Gastroesophageal sphincter (tissue), 4 donors: ENCODE measurements around the gene STARD3. TPM values are rescaled to one million over a fixed set of nuclear protein-coding genes. Genes with fewer than 3 reads are reported as not detected.

Experiments
- ATAC-seq: fragments of 150-250 bp; one replicate; pipeline ENCODE4 v1.9.1; 2016; ENCODE audit warnings: mild to moderate bottlenecking, moderate library complexity
- H3K27ac ChIP-seq, 4 donors: fragments of 200-600 bp; sonication (generic) in 3 of 4; 1 replicate in 3 of 4; 2 replicates in 1 of 4; pipeline ENCODE4 v1.5.1; 2016 to 2019
- H3K27me3 ChIP-seq: fragments of 200-600 bp; sonication (generic); one replicate; pipeline ENCODE4 v1.5.1; 2019
- H3K36me3 ChIP-seq, 2 donors: fragments of 200-600 bp; sonication (generic); one replicate each; pipeline ENCODE4 v1.5.1; 2019; ENCODE audit warnings: control low read depth in 1 of 2
- H3K4me1 ChIP-seq, 3 donors: fragments of 200-600 bp; sonication (generic); 1 replicate in 2 of 3; 2 replicates in 1 of 3; pipeline ENCODE4 v1.5.1; 2016 to 2019; ENCODE audit warnings: control low read depth in 2 of 3
- H3K4me3 ChIP-seq, 2 donors: fragments of 200-600 bp; sonication (generic); one replicate each; pipeline ENCODE4 v1.5.1; 2019; ENCODE audit warnings: mild to moderate bottlenecking in 1 of 2, moderate library complexity in 1 of 2
- H3K9me3 ChIP-seq, 3 donors: fragments of 200-600 bp; sonication (generic); one replicate each; pipeline ENCODE4 v1.5.1; 2017 to 2019; ENCODE audit warnings: control low read depth in 2 of 3
- EP300 ChIP-seq: sonication (generic); formaldehyde crosslinking; IDR thresholded peaks from one replicate; pipeline ENCODE4 v1.6.1; 2017; ENCODE audit warnings: antibody characterized with exemption, mild to moderate bottlenecking
- POLR2A ChIP-seq, 2 donors: fragments of 450-650 bp; IDR thresholded peaks; one replicate each; pipeline ENCODE4 v1.6.1; 2017; ENCODE audit warnings: antibody characterized with exemption in 2 of 2, mild to moderate bottlenecking in 2 of 2, moderate library complexity in 1 of 2
- POLR2AphosphoS5 ChIP-seq: sonication (generic); formaldehyde crosslinking; IDR thresholded peaks from one replicate; pipeline ENCODE4 v1.6.1; 2017; ENCODE audit warnings: antibody characterized with exemption
- WGBS, 2 donors: methylation state at CpG; one replicate each; pipeline ENCODE4 v1.1.5; 2018; ENCODE audit warnings: low coverage in 1 of 2; 5-methylcytosine and 5-hydroxymethylcytosine counted together
- total RNA-seq, 4 donors: library from RNA; depleted of rRNA; stranded (reverse); fragments of >200 nt; gene quantifications; one replicate each; pipeline ENCODE4 v1.1.0, GENCODE V29; 2016
- TF ChIP-seq, protein P1 (sequence below), 4 experiments: fragments of 200-600 bp in 2 of 4; fragments of 450-650 bp in 2 of 4; sonication (generic) in 1 of 4; IDR thresholded peaks; one replicate each; pipeline ENCODE4 v1.5.1; 2017 to 2019; ENCODE audit warnings: antibody characterized with exemption in 4 of 4, mild to moderate bottlenecking in 2 of 4, moderate library complexity in 2 of 4

Gene STARD3
- total RNA-seq, 4 donors from 2014 or later: 24.5 to 41.4 (median 27.5) TPM

DNA sequence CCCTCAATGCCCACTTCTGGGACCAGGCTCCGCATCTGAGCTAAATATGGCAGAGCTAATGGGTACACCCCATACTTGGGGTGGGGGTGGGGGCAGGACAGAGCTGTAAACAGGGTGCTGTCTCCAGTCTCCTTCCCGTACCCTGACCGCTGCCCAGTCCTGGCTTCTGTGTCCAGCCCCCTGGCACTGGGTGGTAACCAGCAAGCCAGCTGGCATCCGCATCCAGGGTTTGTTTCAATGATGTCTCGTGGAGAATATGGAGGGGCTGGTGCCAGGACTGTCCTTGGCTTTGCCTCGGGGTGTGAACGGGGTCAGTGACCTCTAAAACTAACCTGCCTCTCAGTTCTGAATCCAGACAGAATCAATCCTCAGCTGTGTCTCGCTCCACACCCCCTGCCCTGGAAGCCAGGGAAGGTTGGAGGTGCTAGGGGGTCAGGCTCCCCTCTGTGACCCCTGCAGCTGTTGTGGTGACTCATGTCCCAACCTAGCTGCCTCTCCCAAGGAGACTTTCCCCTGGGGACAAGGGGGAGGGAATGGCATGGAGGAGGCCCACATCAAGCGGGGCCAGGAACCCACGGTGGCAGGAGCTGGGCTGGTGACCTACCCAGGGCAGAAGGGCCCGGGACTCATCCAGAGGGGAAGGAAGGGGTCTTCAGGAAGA lies 29.8 kb downstream of the STARD3 start:
- H3K4me1 ChIP-seq: peaks cover 0 to 82% (median 33%) of the 10 kb centered on the region in 3 donors
- H3K27ac ChIP-seq: peak overlapping the region in 3 of 4 donors; percentile 57 to 70 (median 61)
- peaks cover 69% of the 10 kb centered on the region for H3K27me3 ChIP-seq
- peak; percentile 39 for ATAC-seq
- TF ChIP-seq POLR2A (IDR thresholded peaks at IDR 0.05) (no peak), POLR2AphosphoS5 (no peak), EP300 (no peak)
- TF ChIP-seq, protein P1, sequence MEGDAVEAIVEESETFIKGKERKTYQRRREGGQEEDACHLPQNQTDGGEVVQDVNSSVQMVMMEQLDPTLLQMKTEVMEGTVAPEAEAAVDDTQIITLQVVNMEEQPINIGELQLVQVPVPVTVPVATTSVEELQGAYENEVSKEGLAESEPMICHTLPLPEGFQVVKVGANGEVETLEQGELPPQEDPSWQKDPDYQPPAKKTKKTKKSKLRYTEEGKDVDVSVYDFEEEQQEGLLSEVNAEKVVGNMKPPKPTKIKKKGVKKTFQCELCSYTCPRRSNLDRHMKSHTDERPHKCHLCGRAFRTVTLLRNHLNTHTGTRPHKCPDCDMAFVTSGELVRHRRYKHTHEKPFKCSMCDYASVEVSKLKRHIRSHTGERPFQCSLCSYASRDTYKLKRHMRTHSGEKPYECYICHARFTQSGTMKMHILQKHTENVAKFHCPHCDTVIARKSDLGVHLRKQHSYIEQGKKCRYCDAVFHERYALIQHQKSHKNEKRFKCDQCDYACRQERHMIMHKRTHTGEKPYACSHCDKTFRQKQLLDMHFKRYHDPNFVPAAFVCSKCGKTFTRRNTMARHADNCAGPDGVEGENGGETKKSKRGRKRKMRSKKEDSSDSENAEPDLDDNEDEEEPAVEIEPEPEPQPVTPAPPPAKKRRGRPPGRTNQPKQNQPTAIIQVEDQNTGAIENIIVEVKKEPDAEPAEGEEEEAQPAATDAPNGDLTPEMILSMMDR (IDR thresholded peaks at IDR 0.05): no peak
- 20 to 75% methylated on average over 1 to 2 of the region's 11 CpGs for WGBS, 2 donors
- H3K36me3 ChIP-seq: peaks cover 0 to 15% of the 10 kb centered on the region in 2 donors
- no peaks in the 10 kb centered on the region for H3K9me3 ChIP-seq
- peak overlapping the region in 1 of 2 donors; percentile 55 for H3K4me3 ChIP-seq

DNA sequence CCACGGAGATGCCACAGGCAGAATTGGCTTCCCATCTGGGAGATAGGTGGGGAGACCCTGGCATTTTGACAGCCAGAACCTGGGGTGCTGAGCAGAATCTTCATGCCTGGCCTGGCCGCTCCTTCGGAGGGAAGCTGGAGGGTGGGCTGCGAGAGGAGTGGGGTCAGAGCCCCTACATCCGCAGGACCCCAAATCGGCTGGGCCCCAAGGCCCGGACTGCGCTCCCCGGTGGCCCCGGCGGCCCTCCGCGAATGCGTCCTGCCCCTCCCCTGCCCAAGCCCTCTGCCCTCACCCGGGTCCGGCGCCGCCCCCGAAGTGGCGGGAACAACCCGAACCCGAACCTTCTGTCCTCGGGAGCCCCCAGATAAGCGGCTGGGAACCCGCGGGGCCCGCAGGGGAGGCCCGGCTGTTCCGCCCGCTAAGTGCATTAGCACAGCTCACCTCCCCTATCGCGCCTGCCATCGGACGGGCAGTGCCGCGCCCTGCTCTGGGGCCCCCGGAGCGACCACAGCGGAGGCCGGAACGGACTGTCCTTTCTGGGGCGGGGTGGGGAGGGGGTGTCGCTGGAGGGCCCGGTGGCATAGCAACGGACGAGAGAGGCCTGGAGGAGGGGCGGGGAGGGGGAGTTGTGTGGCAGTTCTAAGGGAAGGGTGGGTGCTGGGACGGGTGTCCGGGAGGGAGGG lies 30.5 kb downstream of the STARD3 start:
- Histone ChIP-seq H3K36me3 (peaks cover 0 to 8% of the 10 kb centered on the region in 2 donors), H3K27me3 (peaks cover 72% of the 10 kb centered on the region), H3K4me3 (peak overlapping the region; percentile 20 to 55), H3K27ac (peak overlapping the region in 3 of 4 donors; percentile 54 to 70 (median 61)), H3K9me3 (no peaks in the 10 kb centered on the region), H3K4me1 (peaks cover 0 to 80% (median 30%) of the 10 kb centered on the region in 3 donors)
- no peak for ATAC-seq
- TF ChIP-seq POLR2AphosphoS5 (no peak), EP300 (no peak), POLR2A (IDR thresholded peaks at IDR 0.05) (peak in 1 of 2 donors; percentile 13)
- TF ChIP-seq, protein P1 (IDR thresholded peaks at IDR 0.05): no peak
- no CpG with 5 or more reads among the region's 49 CpGs for WGBS, 2 donors

DNA sequence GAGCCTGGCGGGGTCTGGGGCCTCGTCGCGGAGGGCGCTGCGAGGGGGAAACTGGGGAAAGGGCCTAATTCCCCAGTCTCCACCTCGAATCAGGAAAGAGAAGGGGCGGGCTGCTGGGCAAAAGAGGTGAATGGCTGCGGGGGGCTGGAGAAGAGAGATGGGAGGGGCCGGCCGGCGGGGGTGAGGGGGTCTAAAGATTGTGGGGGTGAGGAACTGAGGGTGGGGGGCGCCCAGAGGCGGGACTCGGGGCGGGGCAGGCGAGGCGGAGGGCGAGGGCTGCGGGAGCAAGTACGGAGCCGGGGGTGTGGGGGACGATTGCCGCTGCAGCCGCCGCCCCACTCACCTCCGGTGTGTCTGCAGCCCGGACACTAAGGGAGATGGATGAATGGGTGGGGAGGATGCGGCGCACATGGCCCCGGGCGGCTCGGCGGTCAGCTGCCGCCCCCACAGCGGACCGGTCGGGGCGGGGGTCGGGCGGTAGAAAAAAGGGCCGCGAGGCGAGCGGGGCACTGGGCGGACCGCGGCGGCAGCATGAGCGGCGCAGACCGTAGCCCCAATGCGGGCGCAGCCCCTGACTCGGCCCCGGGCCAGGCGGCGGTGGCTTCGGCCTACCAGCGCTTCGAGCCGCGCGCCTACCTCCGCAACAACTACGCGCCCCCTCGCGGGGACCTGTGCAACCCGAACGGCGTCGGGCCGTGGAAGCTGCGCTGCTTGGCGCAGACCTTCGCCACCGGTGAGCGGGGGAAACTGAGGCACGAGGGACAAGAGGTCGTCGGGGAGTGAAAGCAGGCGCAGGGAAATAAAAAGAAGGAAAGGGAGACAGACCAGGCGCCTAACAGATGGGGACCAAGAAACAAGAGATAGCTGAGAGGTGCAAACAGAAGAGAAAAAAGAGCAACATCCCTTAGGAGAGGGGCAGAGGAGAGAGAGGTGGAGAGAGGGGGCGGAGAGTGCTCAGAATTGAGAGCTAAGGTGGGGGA lies 31.3 kb downstream of the STARD3 start, which contains the start of gene PNMT:
PNMT (plus strand) TSS at position 509 of the 980 bp plus-strand sequence; CDS start at position 532, 23 bp downstream.
- peaks cover 72% of the 10 kb centered on the region for H3K27me3 ChIP-seq
- 4 to 14% methylated on average over 10 to 22 of the region's 85 CpGs for WGBS, 2 donors
- peaks cover 0 to under 1% of the 10 kb centered on the region in 2 donors for H3K36me3 ChIP-seq
- peak within 1 kb of the TSS in 3 of 4 donors; percentile 54 to 70 (median 61) for H3K27ac ChIP-seq
- H3K9me3 ChIP-seq: no peaks in the 10 kb centered on the region
- ATAC-seq: peak; percentile 43
- peaks cover 0 to 71% (median 30%) of the 10 kb centered on the region in 3 donors for H3K4me1 ChIP-seq
- no peak for TF ChIP-seq POLR2AphosphoS5
- TF ChIP-seq, protein P1 (IDR thresholded peaks at IDR 0.05): peak in 3 of 4 experiments; percentile 54 to 74 (median 70)
- TF ChIP-seq EP300: no peak
- H3K4me3 ChIP-seq: peak within 1 kb of the TSS; percentile 20 to 55

DNA sequence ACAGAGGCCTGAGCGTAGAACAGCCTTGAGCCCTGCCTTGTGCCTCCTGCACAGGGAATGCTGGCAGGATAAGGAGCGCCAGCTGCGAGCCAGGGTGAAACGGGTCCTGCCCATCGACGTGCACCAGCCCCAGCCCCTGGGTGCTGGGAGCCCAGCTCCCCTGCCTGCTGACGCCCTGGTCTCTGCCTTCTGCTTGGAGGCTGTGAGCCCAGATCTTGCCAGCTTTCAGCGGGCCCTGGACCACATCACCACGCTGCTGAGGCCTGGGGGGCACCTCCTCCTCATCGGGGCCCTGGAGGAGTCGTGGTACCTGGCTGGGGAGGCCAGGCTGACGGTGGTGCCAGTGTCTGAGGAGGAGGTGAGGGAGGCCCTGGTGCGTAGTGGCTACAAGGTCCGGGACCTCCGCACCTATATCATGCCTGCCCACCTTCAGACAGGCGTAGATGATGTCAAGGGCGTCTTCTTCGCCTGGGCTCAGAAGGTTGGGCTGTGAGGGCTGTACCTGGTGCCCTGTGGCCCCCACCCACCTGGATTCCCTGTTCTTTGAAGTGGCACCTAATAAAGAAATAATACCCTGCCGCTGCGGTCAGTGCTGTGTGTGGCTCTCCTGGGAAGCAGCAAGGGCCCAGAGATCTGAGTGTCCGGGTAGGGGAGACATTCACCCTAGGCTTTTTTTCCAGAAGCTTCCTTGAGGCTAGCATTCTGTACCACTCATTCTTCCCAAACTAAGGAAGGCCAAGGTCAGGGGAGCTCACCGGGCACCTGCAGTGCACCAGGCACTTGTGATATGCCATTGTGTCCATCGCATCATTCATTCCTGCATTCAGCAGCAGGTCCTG lies 33.2 kb downstream of the STARD3 start:
- peaks cover 69% of the 10 kb centered on the region for H3K27me3 ChIP-seq
- no peaks in the 10 kb centered on the region for H3K9me3 ChIP-seq
- ATAC-seq: no peak
- peak overlapping the region in 1 of 2 donors; percentile 55 for H3K4me3 ChIP-seq
- H3K36me3 ChIP-seq: no peaks in the 10 kb centered on the region
- WGBS, 2 donors: 83 to 89% methylated on average over 5 to 11 of the region's 23 CpGs
- TF ChIP-seq, protein P1 (IDR thresholded peaks at IDR 0.05): no peak
- TF ChIP-seq POLR2AphosphoS5 (no peak), EP300 (no peak), POLR2A (IDR thresholded peaks at IDR 0.05) (no peak)
- H3K4me1 ChIP-seq: peaks cover 0 to 53% (median 27%) of the 10 kb centered on the region in 3 donors
- H3K27ac ChIP-seq: no peak overlapping the region
